ENCODE results near the gene ERP44.
A peak's percentile ranks its signal among the peaks of the same experiment; 100 is the strongest.
"Not testable (repeated sequence)": the region's sequence is repeated elsewhere in the genome, so short reads cannot be mapped to it uniquely, and the experiment has no call there.

Gene ERP44

DNA sequence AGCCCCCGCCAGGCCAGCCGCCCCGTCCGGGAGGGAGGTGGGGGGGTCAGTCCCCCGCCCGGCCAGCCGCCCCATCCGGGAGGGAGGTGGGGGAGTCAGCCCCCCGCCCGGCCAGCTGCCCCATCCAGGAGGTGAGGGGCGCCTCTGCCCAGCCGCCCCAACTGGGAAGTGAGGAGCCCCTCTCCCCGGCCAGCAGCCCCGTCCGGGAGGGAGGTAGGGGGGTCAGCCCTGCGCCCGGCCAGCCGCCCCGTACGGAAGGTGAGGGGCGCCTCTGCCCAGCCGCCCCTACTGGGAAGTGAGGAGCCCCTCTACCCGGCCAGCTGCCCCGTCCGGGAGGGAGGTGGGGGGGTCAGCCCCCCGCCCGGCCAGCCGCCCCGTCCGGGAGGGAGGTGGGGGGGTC, 30.8 kb downstream of the ERP44 start:
- DNase-seq (ENCODE audit: low read depth in 2 of 2): not testable (repeated sequence)

DNA sequence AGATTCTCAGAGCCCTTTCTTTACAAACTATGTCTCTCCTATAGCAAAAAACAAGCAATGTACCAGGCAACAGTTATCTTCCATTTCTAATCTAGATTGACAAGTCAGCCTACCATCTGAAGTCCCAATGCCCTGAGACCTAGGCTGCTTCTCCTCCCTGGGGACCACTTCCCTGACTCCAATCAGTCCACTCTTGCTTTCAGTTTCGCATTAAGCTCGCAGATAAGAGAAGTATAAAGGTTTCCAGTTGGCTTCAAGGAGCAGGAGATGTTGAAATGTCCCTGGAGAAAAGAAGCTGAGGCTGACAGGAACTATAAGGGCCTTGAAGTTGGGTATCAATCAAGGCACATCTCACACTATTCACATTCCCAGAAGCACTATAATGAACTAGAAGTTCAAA, 32.3 kb downstream of the ERP44 start:
- no peak for DNase-seq (ENCODE audit: low read depth in 2 of 2)

DNA sequence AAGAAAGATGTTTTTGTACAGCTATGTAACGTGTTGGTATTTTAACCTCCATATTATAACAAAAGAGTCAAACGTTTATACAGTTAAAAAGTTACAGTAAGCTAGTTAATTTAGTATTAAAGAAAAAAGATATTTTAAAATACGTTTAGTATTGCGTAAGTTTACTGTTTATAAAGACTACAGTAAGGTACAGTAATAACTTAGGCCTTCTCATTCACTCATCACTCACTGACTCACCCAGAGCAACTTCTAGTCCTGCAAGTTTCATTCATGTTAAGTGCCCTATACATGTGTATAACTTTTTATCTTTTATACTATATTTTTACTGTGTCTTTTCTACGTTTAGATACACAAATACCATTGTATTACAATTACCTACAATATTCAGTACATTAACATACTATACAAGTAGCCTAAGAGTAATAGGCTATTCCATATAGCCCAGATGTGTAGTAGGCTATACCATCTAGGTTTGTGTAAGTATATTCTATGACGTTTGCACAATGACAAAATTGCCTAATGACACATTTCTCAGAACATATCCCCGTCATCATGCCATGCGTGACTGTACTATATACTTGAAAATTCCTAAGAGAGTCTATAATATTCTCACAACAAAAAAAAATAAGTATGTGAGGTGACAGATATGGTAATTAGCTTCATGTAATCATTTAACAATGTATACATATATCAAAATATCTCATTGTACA, 33.8 kb downstream of the ERP44 start:
- no peak for DNase-seq (ENCODE audit: low read depth in 2 of 2)

DNA sequence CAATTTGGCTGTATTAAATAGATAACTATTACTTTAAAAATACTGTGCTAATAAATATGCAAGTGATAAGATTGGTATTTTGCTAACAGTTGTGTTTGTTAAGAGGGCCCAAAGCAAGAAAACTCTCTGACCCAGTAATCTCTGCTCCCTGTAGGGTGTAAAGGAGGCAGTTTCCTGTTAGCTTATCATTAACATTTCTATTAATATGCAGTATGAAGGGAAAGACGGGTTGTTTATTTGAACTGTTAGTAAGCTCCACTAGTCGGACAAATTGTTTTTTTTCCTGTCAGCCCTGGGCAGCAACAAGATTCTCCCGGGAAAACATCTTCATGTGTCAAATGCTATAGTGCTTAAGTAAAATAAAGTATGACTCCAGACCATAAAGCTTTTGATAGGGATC, 35.6 kb downstream of the ERP44 start:
- no peak for DNase-seq (ENCODE audit: low read depth in 2 of 2)

DNA sequence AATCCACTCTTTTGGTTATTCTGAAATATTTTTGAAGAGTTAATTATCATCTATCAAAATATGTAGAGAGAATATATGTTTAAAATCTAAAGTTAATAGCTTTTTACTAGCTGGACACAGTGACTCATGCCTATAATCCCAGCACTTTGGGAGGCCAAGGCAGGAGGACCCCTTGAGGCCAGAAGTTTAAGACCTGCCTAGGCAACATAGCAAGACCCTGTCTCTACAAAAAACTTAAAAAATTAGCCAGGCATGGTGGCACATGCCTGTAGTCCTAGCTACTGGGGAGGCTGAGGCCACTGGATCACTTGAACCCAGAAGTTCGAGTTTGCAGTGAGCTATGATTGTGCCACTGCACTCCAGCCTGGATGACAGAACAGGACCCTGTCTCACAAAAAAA, 36.1 kb downstream of the ERP44 start:
- not testable (repeated sequence) for DNase-seq (ENCODE audit: low read depth in 2 of 2)

DNA sequence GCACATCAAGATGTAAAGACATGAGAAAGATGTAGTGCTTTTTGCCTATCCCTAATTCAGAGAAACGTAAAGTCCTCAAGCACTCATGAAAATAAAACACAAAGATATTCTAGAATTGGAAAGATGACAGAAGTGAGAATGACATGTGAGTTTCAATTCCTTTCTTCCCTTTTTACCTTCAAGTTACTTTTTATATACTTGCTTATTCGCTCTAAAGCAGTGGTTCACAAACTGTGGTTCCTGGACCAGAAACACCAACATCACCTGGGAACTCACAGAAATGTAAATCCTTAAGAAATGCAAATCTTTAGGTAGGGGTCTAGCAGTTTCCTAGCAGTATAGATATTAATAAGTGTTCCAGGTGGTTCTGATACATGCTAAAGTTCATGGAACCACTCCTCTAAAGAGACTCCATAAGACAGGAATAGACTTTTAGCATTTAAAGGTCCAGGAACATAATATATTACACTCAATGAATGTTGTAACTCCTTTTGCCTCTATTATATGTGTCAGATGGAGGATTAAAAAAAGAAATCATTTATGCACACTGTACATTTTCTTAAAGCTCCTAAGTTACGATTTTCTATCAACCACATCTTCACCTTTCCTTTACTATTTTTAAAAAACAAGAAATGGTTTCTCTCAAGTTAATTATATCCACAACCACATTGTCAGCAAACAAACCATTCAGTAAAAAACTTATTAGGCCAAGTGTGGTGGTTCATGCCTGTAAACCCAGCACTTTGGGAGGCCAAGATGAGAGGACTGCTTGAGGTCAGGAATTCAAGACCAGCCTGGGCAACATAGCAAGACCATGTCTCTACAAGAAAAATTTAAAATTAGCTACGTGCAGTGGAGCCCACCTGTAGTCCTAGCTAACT, 39.9 kb downstream of the ERP44 start:
- no peak for DNase-seq (ENCODE audit: low read depth in 2 of 2)

DNA sequence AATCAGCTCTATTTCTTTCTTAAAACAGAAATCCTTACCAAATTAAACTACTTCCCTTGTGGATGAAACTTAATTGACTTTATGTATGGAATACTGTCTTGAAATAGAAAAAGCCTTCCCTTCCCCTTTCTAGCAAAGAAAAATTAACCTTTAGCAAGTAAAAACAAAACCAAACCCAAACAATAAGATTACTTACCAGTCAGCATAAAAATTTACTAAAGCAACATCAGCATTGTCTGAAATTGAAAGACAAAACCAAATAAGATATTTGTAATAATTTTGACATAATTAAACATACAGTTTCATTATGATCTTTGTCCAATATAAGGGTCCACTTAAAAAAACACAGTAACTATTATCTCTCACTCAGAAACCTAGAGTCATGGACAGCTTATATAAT, 41.2 kb downstream of the ERP44 start:
- DNase-seq (ENCODE audit: low read depth in 2 of 2): no peak

DNA sequence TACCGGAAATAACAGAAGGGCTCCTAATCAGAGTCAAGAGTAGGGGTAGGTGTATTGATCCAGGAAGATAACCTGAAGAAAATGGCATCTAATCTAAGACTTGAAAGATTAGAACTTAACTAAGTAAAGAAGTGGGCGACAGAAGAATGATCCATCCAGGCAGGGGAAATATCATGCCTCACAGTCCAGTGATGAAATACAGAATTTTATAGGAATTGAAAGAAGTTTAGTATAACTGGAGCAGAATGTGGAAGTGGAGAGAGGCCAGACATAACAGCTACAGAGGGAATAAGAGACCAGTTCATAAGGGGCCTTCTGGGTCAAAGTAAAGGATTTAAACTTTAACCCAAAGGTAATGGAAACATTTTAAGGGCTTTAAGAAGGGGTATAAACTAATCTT, 42.2 kb downstream of the ERP44 start:
- no peak for DNase-seq (ENCODE audit: low read depth in 2 of 2)

DNA sequence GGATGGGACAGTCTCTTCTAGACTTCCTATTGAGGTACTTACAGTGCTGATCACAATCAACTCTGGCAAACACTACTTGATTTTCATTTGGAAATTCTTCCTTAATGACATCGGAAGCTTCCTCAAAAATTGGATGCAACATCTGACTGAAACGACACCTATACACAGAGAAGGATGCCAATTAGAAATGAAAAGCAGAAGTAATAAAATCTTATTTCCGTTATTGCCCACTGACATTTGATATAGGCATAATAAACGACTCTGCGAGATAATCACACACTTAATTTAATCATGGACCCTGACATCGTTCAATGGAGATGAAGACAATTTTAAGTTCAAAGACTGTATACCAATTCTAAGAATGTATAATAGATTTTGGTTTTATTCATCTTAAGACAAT, 46.4 kb downstream of the ERP44 start:
- DNase-seq (ENCODE audit: low read depth in 2 of 2): no peak

DNA sequence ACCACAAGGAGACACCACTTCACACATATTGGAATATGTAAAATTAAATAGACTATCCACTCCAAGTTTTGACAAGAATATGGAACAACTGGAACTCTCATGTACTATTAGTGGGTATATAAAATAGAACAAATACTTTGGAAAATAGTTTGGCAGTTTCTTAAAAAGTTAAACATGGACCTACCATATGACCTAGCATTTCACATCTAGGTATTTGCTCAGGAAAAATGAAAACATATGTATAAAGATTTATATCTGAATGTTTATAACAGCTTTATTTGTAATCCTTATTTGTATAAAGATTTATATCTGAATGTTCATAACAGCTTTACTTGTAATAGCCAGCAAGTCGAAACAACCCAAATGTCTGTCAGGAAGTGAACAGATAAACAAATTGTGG, 49.2 kb downstream of the ERP44 start:
- no peak for DNase-seq (ENCODE audit: low read depth in 2 of 2)

DNA sequence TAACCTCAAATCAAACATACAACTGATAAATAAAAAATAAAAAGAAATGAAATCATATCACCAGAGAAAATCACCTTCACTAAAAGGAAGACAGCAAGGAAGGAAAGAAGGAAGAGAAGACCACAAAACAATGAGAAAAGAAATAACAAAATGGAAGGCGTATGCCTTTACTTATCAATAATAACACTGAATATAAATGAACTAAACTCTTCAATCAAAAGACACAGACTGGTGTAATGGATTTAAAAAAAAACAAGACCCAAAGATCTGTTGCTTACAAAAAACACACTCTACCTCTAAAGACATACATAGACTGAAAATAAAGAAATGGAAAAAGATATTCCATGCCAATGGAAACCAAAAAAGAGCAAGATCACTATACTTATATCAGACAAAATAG, 60.3 kb downstream of the ERP44 start:
- DNase-seq (ENCODE audit: low read depth in 2 of 2): no peak

DNA sequence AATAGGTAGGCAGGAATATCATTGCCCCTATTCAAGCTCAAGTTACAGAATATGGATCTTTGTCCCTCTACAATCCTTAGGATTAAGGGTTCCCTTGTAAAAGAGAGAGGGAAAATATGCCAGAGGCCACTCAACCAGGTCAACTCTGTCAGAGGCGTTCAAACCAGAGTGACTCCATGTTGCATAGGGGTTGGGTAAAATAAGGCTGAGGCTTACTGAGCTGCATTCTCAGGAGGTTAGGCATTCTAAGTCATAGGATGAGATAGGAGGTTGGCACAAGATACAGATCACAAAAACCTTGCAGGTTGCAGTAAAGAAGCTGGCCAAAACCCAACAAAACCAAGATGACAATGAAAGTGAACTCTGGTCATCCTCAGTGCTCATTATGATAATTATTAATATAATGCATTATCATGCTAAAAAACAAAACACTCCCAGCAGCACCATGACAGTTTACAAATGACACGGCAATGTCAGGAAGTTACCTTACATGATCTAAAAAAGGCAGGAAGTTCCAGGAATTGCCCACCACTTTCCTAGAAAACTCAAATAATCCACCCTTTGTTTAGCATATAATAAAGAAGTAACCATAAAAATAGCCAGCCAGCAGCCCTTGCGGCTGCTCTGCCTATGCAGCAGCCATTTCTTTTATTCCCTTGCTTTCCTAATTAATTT, 64.8 kb downstream of the ERP44 start:
- DNase-seq (ENCODE audit: low read depth in 2 of 2): no peak

DNA sequence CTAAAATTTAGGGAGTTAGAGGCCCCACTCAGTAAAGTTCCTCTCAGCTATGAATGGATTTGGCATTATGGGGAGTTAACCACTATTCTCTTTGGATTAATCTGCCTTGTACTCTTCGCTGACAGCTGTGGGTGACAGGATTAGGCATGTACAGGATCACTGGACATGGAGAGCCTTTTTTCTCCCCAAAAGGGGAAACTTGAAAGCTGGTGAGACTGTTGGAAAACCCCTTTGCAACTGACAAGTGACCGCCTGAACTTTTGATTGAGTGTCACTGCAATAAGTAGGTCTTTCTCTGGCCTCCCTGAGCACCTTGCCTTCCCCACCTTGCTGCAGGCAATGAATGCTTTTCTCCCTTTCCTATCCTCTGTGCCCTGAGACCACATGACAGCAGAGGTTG, 68.3 kb downstream of the ERP44 start:
- DNase-seq (ENCODE audit: low read depth in 2 of 2): no peak

DNA sequence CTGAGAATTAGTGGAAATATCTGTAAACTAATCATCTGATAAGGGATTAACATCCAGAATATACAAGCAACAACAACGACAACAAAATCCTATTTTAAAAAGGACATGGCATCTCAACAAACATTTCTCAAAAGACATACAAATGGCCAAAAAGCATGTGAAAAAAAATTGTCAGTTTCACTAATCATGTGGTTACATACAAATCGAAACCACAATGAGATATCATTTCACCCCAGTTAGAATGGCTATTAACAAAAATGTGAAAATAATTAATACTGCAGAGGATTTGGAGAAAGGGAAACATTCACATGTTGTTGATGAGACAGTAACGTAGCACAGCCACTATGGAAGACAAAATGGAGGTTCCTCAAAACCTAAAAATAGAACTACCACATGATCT, 69.5 kb downstream of the ERP44 start:
- DNase-seq (ENCODE audit: low read depth in 2 of 2): no peak

DNA sequence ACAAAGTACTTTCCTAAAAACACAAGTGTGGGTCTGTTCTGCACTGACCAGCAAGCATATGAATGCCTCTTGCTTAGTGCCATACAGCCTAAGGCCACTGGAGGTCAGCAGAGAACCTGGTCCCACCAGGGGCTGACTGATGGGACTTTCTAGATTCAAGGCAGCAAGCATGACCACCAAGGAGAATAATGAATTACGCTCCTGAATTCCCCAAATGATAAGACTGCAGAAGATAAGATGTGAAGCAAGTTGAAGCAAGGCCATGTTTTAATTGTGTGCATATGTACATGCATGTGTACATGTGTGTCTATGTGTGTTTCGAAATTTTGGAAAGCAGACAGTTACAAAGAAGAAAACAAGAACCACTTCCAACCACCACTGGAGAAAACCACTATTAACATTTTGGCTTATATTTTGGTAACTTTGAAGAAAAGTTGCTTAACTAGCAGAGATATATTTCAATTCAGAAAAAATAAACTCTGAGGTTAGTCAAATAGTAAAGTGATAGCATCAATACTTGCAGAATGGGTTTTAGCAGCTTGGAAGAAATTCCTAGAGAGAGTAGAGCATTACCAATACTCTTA, 70.5 kb downstream of the ERP44 start:
- DNase-seq (ENCODE audit: low read depth in 2 of 2): peak; percentile 25 to 56

DNA sequence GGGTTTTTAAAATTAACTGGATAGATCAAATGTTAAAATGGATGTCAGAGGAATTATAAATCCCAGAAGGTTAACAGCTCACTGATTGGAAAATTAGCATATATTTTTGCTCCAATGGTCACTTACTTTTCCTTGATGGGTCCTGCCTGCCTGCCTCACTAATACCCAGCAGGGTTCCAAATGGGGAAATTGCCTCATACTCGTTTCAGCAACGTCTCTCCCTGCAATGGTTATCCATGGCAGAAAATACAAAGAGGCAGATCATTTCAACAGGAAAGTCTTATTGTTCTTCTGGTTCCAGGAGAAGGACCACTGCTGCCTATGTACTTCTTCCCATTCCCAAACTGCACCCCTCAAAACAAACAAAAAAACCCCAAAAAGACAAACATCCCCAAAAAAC, 71.3 kb downstream of the ERP44 start:
- DNase-seq (ENCODE audit: low read depth in 2 of 2): no peak

DNA sequence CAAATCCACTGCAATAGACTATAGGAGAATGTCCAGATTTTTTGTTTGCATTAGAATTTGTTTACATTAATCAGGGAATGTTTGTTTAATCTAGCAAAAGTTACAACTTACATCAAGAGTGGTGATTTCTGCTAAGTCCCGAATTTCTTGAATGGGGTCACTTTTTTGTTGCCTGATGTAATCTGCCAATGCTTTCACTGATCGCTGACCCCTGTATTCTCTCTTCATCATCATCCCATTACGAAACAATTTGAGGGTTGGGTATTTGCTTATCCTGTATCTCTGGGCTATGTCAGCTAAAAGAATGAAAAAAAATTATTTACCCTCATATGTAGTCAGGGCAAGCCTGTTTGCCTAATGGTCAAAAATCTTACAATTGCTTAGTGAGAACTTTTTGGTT, 76.9 kb downstream of the ERP44 start:
- no peak for DNase-seq (ENCODE audit: low read depth in 2 of 2)

DNA sequence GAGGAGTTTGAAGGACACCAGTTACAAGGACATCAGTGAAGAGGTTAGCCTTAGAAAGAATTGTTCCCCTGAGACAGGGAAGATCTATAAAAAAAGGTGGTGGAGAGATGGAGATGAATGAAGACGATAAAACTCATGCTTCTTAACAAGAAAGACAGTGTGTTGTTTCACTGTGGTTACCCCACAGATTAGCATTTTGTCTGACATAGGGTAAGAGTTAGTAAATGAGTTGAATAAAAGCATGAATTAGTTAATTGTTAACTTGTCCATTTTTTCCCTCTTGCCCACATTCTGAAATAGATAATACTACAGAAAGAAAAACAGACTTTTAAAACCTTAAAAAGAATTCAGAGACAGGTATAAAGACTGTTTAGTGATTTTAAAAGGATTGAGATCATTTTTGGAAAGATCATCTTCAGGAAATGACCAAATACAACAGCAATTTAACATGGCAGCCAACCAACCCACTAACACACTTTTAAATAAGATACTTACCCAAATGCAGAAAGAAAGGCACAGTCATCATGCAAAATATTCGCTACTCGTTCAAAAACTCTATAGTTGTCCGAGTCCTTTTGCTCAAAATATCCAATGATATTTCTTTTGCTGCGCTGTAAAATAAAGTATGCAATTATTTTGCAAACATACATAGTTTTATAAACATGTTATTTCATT, 78.5 kb downstream of the ERP44 start:
- DNase-seq (ENCODE audit: low read depth in 2 of 2): no peak

DNA sequence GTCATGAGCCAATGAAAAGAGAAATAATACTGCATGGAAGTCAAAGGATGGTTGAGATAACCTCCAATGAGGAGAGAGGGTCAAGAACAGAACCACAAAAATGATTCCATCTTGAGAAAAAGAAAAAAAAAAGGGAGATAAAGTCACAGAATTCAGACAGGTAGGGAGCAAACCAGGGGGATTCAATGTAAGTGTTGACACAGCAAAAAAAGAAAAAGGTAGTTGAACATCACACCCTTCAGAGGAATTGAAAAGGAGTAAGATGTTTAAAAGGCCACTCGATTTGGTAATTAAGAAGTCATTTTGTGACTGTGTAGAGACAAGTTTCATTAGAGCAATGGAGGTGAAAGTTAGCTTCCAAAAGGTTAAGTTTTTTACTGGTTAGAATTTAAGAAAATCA, 79.3 kb downstream of the ERP44 start:
- no peak for DNase-seq (ENCODE audit: low read depth in 2 of 2)

DNA sequence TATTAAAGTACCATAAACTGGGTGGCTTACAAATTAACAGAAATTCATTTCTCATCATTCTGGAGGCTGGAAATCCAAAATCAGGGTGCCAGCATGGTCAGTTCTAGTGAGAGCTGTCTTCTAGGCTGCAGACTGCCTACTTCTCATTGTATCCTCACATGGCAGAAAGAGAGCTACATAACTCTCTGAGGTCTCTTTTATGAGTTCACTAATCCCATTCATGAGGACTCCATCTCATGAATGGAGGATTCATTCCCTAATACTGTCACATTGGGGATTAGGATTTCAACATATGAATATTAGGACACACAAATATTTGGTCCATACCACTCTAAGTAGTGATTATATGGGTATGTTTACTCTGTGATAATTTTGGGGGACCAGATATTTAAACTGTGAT, 84.0 kb downstream of the ERP44 start:
- no peak for DNase-seq (ENCODE audit: low read depth in 2 of 2)

DNA sequence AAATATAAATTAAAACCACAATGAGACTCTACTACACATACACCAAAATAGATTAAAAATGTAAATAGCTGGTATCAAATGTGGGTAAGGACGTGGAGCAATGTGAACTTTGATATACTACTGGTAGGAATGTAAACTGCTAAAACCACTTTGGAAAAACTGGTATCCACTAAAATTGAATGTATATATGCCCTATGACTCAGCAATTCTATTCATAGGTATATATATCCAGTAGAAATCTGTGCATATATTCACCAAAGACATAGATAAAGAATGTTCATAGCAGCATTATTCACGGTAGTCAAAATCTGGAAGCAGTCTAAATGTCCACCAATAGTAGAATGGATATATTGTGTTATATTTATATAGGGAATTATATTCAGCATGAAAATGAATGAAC, 85.2 kb downstream of the ERP44 start:
- DNase-seq (ENCODE audit: low read depth in 2 of 2): no peak

DNA sequence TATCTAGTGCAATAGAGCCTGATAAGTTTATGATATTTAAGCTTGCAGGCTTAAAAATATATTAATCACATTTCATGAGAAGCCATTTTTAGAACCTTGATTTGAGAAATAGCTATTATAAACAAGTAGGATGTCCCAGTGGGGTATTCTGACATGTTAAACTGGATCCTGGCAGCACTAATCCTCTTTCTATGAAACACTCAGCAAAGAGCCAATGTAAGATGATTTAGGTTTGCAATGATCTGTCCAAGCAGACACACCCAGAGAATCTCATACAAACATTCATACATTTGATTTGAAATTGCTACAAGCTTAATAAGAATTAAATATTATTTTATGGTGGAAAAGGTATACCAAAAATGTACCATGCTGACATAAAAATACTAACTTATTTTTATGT, 86.5 kb downstream of the ERP44 start:
- no peak for DNase-seq (ENCODE audit: low read depth in 2 of 2)

Data from stimulated activated CD8-positive, alpha-beta memory T cell treated with anti-CD3 and anti-CD28 coated beads, Interleukin-2, amount 100 ng/mL, for 48 hours (primary cell).